Heart left ventricle (tissue), 16 donors: ENCODE measurements around the gene KLHL13. TPM values are rescaled to one million over a fixed set of nuclear protein-coding genes. Genes with fewer than 3 reads are reported as not detected.

Source experiments
- ATAC-seq, 4 donors: fragments of 200-7000 bp; cut with Tn5 transposase; one replicate each; pipeline ENCODE4 v1.9.1; 2020 to 2022; ENCODE audit warnings: moderate library complexity in 4 of 4, mild to moderate bottlenecking in 3 of 4, moderate number of reproducible peaks in 1 of 4
- DNase-seq, 5 donors: peaks; one replicate each; pipeline ENCODE4 v3.0.0-alpha.2; 2020
- H3K27ac ChIP-seq, 12 donors: fragments of 200-600 bp; sonication (generic) in 4 of 12; one replicate each; pipeline versions ENCODE4 v1.5.0 to v1.8.0; 2016 to 2022; ENCODE audit warnings: mild to moderate bottlenecking in 2 of 12
- H3K27me3 ChIP-seq, 9 donors: fragments of 200-600 bp; sonication (generic) in 2 of 9; one replicate each; pipeline versions ENCODE4 v1.5.1 to v1.8.0; 2016 to 2022; ENCODE audit warnings: mild to moderate bottlenecking in 3 of 9
- H3K36me3 ChIP-seq, 9 donors: fragments of 200-600 bp; sonication (generic) in 2 of 9; one replicate each; pipeline versions ENCODE4 v1.5.0 to v1.8.0; 2018 to 2022; ENCODE audit warnings: mild to moderate bottlenecking in 2 of 9
- H3K4me1 ChIP-seq, 12 donors: fragments of 200-600 bp; sonication (generic) in 4 of 12; one replicate each; pipeline versions ENCODE4 v1.5.0 to v1.8.0; 2016 to 2022; ENCODE audit warnings: mild to moderate bottlenecking in 3 of 12
- H3K4me3 ChIP-seq, 12 donors: fragments of 200-600 bp; sonication (generic) in 4 of 12; one replicate each; pipeline versions ENCODE4 v1.5.0 to v1.8.0; 2017 to 2022; ENCODE audit warnings: mild to moderate bottlenecking in 9 of 12, moderate library complexity in 4 of 12
- H3K9me3 ChIP-seq, 12 donors: fragments of 200-600 bp; sonication (generic) in 4 of 12; one replicate each; pipeline versions ENCODE4 v1.5.0 to v1.8.0; 2016 to 2022; ENCODE audit warnings: mild to moderate bottlenecking in 1 of 12
- POLR2A ChIP-seq, 2 donors: fragments of 450-650 bp; IDR thresholded peaks; one replicate each; pipeline ENCODE4 v1.6.1; 2017; ENCODE audit warnings: antibody characterized with exemption in 2 of 2, mild to moderate bottlenecking in 2 of 2, moderate library complexity in 2 of 2
- WGBS, 4 donors: extraction: QIAGEN DNeasy Blood & Tissue Kit in 2 of 4; methylation state at CpG; one replicate each; pipeline versions ENCODE4 v1.1.5 to v1.1.7; 2013 to 2018; 5-methylcytosine and 5-hydroxymethylcytosine counted together
- intact Hi-C, 10 donors: fragments of 100-400 bp; cut with DNase I; formaldehyde crosslinking; loops; one replicate each; pipeline versions ENCODE4 v1.11.1 to v1.14.2; 2022
- polyA plus RNA-seq, 2 donors: library from polyadenylated mRNA; stranded (reverse); fragments of 200-250 nt; gene quantifications; one replicate each; pipeline ENCODE4 v1.2.3, GENCODE V29; 2013
- total RNA-seq, 9 donors: library from RNA; depleted of rRNA in 2 of 9; stranded (reverse); fragments of >200 nt in 2 of 9; fragmentation: NEBNext Ultra II Directional in 3 of 9; extraction: Animal tissue kit (Norgen Biotek cat#: 25700) in 3 of 9; gene quantifications; one replicate each; pipeline versions ENCODE4 v1.1.0 to v1.2.4, GENCODE V29; 2016 to 2023
- TF ChIP-seq, protein P1 (sequence below), 12 donors: fragments of 200-600 bp; sonication (generic) in 4 of 12; IDR thresholded peaks; one replicate each; pipeline versions ENCODE4 v1.5.0 to v1.8.0; 2018 to 2022; ENCODE audit warnings: antibody characterized with exemption in 12 of 12, mild to moderate bottlenecking in 5 of 12
- donor health status: ischemic (EF 13 %, LVEDD 7.1; RV severe dilation, severe dysfunction).
- donor health status: healthy with polysubstance abuse.
- donor health status: DM: no; HTN: yes; CAD: no.
- donor health status: DM: no; HTN: no; CAD: no.
- donor health status: ischemic (EF 25% LVEDD 6.9; RV normal size, moderate dysfunction).
- donor health status: ischemic (EF 25% LVEDD 5.7; RV mildly dilated, moderate dysfunction).
- donor health status: healthy.
- donor health status: DM: yes; HTN: yes; CAD: no.
- donor health status: ischemic (EF 35%, LVEDD 5.7; RV mildly dilated, moderate dysfunction).
- donor health status: nonischemic (EF 11% LVEDD 7.7; RV severe dilation, severe dysfunction).
- donor health status: DM: yes; HTN: yes; CAD: no.
- donor health status: PGD.
- donor health status: ischemic (EF 29% LVEDD 5.4; RV normal size, mild dysfunction).
- donor health status: nonischemic (EF 23%, LVEDD 6.1; RV moderate dilation, normal function).

Gene KLHL13
- total and polyA plus RNA-seq, 11 donors = 3.4 to 14.2 (median 7.7) TPM

DNA sequence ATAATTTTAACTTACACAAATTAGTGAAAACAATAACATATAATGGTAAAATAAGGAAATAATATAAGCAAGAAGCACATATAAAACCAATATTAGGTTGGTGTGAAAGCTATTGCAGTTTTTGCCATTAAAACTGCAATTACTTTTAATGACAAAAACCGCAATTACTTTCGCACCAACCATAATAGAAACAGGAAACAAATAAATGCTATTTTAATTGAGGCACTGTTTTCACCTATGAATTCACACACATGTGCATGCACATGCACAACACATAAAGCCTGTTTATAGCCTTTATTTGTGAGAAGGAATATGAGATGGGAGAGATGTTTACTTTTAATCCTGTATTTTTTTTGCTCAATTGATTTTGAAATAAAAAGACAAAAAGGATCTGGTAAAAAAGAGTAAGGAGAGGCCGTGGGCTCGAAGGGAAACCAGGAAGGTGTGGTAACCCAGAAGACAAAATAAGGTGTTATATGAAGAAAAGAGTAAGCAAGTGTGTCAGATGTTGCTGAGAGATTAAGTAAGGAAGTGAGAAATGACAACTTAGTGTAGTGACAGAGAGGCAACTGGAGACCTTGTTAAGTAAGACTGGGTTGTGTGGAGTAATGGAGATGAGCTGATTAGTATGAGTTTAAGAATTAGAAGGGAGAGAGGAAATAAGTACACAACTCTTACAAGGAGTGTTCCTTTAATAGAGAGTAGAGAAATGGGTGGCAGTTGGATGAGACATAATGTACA, 69.0 kb downstream of the KLHL13 start:
- no peaks in the 10 kb centered on the region for H3K4me1 ChIP-seq
- H3K27ac ChIP-seq = no peak overlapping the region
- intact Hi-C loops = no loop called here
- TF ChIP-seq POLR2A (IDR thresholded peaks at IDR 0.05) = no peak
- TF ChIP-seq, protein P1, sequence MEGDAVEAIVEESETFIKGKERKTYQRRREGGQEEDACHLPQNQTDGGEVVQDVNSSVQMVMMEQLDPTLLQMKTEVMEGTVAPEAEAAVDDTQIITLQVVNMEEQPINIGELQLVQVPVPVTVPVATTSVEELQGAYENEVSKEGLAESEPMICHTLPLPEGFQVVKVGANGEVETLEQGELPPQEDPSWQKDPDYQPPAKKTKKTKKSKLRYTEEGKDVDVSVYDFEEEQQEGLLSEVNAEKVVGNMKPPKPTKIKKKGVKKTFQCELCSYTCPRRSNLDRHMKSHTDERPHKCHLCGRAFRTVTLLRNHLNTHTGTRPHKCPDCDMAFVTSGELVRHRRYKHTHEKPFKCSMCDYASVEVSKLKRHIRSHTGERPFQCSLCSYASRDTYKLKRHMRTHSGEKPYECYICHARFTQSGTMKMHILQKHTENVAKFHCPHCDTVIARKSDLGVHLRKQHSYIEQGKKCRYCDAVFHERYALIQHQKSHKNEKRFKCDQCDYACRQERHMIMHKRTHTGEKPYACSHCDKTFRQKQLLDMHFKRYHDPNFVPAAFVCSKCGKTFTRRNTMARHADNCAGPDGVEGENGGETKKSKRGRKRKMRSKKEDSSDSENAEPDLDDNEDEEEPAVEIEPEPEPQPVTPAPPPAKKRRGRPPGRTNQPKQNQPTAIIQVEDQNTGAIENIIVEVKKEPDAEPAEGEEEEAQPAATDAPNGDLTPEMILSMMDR (IDR thresholded peaks at IDR 0.05) = no peak
- no peak overlapping the region for H3K4me3 ChIP-seq
- ATAC-seq (no peak), DNase-seq (no peak)
- WGBS, 4 donors = 57 to 85% (median 69%) methylated on average over 4 of the region's 4 CpGs
- H3K36me3 ChIP-seq = no peaks in the 10 kb centered on the region
- peaks cover 0 to 21% (median 7%) of the 10 kb centered on the region in 12 donors for H3K9me3 ChIP-seq
- no peaks in the 10 kb centered on the region for H3K27me3 ChIP-seq

DNA sequence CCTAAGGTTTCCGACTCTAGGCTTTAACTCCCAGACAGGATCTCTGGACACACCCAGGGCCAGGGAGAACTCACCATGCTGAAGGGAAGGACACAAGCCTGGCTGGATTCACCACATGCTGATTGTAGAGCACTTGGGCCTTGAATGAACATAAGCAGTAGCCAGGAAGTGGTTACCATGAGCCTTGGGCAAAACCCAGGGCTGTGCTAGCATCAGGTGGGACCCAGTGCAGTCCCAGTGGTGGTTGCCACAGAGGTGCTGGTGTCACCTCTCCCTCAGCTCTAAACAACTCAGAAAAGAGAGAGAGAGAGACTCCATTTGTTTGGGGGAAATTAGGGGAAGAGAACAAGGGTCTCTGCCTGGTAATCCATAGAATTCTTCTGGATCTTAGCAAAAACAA, 77.0 kb downstream of the KLHL13 start:
- no peak for ATAC-seq

DNA sequence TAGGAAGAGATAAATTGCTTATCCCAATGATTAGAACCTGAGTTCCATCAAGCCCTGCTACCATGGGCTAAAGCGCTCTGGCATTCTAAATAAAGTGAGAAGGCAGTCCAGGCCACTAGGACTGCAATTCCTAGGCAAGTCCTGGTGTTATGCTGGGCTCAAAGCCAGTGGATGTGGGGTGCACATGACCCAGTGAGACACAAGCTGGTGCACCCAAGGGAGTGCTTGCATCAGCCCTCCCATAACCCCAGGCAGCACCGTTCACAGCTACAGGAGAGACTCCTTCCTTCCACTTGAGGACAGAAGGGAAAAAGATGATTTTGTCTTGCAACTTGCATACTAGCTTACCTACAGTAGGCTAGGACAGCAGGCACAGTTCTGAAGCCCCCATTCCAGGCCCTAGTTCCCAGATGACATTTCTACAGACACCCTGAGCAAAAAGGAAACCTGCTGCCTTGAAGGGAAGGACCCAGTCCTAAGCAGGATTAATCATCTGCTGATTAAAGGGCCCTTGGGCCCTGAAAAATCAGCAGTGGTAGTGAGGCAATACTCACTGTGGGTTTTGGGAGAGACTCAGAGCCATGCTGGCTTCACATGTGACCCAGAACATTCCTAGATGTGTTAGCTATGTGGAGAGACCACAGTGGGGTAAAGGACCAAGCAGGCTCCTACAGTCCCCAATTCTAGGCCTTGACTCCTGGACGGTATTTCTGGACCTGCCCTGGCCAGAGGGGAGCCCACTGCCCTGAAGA, 77.8 kb downstream of the KLHL13 start:
- Histone ChIP-seq H3K27me3 (no peaks in the 10 kb centered on the region), H3K4me3 (no peak overlapping the region), H3K4me1 (no peaks in the 10 kb centered on the region), H3K27ac (no peak overlapping the region), H3K9me3 (peaks cover 0 to 14% (median 2%) of the 10 kb centered on the region in 12 donors), H3K36me3 (no peaks in the 10 kb centered on the region)
- DNase-seq (peak in 4 of 5 donors; percentile 7 to 39 (median 20)), ATAC-seq (peak in 2 of 4 donors; percentile 62 to 65)
- intact Hi-C loops = no loop called here
- 39 to 72% (median 54%) methylated on average over 2 to 3 of the region's 3 CpGs for WGBS, 4 donors
- TF ChIP-seq, protein P1 (IDR thresholded peaks at IDR 0.05) = no peak
- no peak for TF ChIP-seq POLR2A (IDR thresholded peaks at IDR 0.05)

More for the DNA sequence above, 77.0 kb downstream of the KLHL13 start:
- 87 to 100% (median 96%) methylated on average over 1 of the region's 1 CpG for WGBS, 4 donors
- TF ChIP-seq, protein P1 (IDR thresholded peaks at IDR 0.05) = no peak
- TF ChIP-seq POLR2A (IDR thresholded peaks at IDR 0.05) = no peak
- Histone ChIP-seq H3K36me3 (no peaks in the 10 kb centered on the region), H3K4me3 (no peak overlapping the region), H3K27me3 (no peaks in the 10 kb centered on the region), H3K9me3 (peaks cover 0 to 18% (median 5%) of the 10 kb centered on the region in 12 donors), H3K4me1 (no peaks in the 10 kb centered on the region), H3K27ac (no peak overlapping the region)
- intact Hi-C loops = no loop called here
- no peak for DNase-seq

DNA sequence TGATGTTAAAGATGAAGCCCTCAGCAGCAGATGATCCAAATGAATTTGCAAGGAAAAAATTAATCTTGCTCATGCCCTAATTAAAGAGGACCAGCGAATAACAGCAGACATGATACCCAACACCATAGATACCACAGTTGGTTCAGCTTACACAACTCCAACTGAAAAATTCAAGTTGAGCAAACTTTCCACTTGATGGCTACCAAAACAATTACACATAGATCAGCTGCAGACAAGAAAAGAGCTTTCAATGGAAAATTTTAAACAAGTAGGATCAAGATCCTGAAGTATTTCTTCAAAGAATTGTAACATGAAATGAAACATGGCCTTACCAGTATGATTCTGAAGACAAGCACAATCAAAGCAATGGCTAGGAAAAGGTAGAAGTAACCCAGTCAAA, 90.0 kb downstream of the KLHL13 start:
- TF ChIP-seq, protein P1 (IDR thresholded peaks at IDR 0.05) = no peak
- no peak for TF ChIP-seq POLR2A (IDR thresholded peaks at IDR 0.05)
- no peak for ATAC-seq

More for the DNA sequence above, 90.0 kb downstream of the KLHL13 start:
- no peaks in the 10 kb centered on the region for H3K4me1 ChIP-seq
- H3K4me3 ChIP-seq = no peak overlapping the region
- 64 to 93% (median 77%) methylated on average over 1 of the region's 1 CpG for WGBS, 4 donors
- H3K9me3 ChIP-seq = no peaks in the 10 kb centered on the region
- H3K36me3 ChIP-seq = no peaks in the 10 kb centered on the region
- no peaks in the 10 kb centered on the region for H3K27me3 ChIP-seq
- no peak for DNase-seq
- H3K27ac ChIP-seq = no peak overlapping the region
- intact Hi-C loops = no loop called here
